GM21576 (cell line): ENCODE measurements around the gene LYAR.

ENCODE experiments used
- ATAC-seq: cut with Tn5 transposase; IDR thresholded peaks from one replicate; pipeline ENCODE4 v1.9.1; 2021; ENCODE audit warnings: mild to moderate bottlenecking, moderate library complexity; ENCODE audit not compliant: unreplicated experiment

LYAR gene

DNA sequence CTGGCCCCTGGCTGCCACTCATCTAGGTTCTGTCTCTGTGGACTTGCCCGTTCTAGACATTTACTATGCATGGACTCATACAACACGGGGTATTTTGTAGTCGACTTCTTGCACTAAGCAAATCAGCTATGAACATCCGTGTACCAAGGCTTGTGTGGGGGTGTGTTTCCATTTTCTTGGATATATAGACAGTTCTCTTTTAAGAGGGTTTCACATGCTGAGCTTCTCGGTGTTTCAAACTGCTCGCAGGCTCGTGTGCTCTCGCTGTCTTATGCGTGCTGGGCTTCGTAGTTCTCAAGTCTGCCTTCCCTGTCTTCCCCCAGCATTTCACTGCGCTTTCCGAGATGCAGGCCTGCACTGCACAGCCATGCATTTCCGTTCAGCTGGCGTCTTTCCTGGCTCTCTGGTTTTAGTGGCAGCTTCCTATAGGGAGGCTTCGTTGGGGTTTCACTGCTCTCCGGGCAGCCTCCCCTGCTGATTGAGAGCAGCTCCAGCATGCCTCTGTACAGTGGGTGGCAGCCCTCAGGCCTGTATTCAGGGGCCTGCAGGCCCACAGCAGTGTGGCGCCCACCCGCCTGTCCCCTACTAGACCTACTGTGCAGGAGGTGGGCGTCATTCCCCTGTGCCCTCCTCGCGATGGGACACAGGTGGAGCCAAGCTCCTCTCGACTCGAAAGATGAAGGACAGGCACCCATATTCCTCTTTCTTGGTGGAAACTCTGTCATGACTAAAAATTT is 27.7 kb upstream of the LYAR start:
- ATAC-seq = no peak

DNA sequence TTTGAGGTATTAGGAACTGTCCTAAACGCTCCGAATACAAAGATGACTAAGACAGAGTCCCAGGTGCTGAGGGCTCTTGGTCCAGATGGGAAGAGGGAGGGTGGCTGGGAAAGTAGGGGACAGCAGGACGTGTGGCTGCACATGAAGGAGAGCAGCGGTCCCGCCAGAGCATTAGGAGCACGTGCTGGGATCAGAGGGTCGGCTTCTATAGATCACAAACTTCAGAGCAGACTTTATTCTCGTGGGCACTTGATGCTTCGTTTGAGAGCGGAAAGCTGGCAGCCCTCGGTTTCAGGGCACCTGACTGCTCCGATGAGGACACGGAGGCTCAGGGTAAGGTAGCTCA is 26.2 kb upstream of the LYAR start:
- no peak for ATAC-seq

DNA sequence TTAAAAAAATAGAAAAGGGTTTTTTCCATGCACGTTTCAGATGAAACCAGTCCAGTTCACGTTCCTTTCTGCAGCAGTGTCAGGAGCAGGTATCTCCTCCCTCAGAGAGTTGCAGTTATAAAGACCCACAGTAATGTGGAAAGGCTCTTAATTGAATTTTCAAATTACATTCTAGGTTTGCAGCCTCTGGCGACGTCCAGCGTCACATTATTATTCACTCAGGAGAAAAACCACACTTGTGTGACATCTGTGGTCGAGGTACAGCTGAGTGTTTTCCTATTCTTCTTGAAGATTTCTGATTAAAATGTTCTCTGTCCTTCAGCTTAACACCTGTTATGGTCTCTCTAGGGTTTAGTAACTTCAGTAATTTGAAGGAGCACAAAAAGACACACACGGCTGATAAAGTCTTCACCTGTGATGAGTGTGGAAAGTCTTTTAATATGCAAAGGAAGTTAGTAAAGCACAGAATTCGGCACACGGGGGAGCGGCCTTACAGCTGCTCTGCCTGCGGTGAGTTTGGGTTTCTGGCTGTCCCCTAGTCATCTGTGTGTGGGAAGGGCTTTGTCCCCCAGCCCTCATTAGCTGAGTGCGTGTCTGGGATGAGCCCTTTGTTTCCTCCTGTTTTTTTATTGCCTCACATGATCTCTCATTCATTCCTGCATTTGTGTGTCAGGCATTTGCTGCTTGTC is 25.7 kb upstream of the LYAR start:
- no peak for ATAC-seq

DNA sequence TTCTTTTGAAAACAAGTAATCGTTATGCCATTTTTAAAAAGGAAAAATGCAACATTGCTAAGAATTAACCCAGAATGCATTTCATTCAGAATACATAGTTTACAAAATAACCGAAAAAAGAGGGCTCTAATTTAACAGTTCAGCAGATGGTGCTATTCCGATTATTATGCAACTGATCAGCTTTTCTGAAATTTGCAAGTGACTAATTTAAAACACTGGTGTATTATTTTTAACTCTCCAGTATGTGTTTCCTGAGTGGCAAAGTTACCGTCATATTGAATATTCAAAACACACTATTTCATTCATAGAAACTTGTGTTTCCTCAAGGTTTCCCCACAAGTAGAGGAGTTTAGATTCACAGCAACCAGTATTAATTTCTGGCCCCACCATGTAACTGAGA is 21.2 kb upstream of the LYAR start:
- no peak for ATAC-seq

DNA sequence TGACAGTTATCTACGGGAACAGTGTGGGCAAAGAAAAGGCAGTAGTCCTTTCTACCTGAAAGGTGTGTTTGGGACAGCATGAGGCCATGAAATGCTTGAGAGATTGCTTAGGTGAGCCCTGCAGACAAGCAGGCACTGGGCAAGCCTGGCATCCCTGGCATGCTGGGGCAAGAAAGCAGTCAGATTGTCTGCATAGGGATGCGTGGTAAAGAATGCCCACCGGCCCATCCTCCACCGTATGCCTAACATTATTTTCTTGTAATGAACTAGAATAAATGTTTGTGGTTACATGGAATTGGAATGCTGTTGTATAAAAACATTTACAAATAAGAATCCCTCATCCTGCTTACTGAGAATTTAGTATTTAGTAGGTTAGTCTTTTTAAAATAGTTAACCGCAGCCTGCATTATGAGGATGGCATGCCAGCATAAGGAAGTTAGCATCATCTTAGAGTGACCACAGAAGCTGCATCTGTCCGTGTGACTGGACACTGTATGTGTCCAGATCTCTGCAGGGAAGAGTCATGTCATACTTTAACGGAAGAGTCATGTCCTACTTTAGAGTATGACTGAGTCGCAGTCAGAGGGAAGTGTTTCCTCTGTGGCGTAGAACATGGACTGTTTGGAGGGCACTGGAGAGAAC is 19.0 kb upstream of the LYAR start:
- no peak for ATAC-seq

DNA sequence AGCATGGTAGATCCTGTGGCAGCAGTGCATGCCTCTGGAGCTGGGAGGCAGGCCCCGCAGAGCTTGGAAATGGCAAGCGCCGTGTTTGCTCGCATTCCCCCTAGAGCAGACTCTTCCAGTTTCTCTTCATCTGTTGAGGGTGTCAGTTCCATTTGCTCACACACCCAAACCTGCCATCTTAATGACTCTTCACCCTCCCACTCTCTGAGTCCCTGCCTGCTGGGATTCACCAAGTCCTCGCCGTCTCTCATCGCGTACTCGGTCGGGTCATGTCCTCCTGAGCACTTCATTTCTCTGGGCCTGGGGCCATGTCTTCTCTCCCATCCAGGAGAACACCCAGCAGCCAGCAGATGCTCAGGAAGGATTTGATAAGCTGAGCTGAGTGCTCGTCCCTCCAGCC is 17.0 kb upstream of the LYAR start:
- ATAC-seq = no peak

DNA sequence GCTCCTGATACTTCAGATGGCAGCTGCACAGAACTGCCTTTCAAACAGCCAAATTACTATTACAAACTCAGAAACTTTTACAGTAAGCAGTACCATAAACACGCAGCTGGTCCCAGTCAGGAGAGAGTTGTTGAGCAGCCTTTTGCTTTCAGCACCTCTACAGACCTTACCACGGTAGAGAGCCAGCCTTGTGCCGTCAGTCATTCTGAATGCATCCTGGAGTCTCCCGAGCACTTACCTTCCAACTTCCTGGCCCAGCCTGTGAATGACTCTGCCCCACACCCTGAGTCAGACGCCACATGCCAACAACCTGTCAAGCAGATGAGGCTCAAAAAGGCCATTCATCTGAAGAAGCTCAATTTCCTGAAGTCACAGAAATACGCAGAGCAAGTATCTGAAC is 12.5 kb upstream of the LYAR start:
- no peak for ATAC-seq

DNA sequence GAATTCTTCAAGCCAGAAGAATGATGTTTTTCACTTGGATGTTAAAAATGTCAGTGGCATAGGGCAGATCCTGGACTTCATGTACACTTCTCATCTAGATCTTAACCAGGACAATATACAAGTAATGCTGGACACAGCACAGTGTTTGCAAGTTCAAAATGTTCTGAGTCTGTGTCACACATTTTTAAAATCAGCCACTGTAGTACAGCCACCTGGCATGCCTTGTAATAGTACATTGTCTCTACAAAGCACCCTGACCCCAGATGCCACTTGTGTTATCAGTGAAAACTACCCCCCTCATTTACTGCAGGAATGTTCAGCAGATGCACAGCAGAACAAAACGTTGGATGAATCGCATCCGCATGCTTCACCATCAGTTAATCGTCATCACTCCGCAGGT is 12.0 kb upstream of the LYAR start:
- no peak for ATAC-seq

DNA sequence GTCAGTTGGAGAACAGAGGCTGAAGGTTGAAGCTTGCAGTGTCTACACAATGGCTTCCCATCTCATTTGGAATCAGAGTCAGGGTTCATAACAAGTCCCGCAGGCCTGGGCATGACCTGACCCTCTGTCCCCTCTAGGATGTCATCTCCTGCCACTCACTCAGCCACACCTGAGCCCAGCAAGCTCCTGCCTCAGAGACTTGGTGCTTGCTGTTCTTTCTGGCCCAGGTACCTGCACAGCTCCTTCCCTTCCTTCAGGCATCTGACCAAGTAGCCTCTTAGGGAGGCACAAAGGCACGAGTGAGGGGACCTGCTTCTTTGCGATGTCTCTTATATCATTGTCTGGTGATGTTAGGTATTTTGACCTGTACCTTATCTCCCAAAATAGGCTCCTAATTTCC is 9.1 kb upstream of the LYAR start:
- ATAC-seq = no peak

DNA sequence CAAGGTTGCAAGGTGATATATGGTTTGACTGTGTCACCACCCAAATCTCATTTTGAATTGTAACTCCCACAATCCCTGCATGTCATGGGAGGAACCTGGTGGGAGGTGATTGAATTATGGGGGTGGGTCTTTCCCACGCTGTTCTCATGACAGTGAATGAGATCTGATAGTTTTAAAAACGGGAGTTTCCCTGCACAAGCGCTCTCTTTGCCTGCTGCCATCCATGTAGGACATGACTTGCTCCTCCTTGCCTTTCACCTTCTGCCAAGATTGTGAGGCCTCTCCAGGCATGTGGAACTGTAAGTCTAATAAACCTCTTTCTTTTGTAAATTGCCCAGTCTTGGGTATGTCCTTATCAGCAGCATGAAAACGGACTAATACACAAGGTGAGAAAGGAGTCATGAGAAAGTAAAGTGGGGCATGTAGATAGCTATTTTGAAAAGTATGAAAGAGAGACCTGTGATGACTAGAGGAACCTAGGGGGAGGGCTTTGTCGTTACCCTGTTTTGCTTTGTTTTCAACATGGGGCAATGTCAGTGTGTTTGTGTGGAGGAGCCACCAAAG is 6.4 kb upstream of the LYAR start:
- no peak for ATAC-seq

DNA sequence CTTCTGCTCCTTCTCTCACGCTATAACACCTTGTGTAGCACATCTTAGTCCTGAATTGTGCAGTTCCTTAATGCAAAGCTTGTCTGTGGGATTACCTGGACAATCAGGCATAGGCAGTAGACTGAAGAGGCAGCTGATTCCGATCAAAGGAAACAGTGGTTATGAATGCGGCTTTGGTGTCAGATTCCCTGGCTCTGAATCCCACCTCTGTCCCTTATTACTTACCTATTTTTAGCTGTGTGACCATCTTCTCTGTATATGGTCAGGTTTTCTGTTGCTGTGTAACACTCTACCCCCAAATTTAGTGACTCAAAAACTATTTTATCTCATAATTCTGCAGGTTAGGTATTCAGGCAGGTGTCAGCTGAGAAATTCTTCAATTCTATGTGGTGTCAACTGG is 3.3 kb upstream of the LYAR start:
- ATAC-seq = no peak

DNA sequence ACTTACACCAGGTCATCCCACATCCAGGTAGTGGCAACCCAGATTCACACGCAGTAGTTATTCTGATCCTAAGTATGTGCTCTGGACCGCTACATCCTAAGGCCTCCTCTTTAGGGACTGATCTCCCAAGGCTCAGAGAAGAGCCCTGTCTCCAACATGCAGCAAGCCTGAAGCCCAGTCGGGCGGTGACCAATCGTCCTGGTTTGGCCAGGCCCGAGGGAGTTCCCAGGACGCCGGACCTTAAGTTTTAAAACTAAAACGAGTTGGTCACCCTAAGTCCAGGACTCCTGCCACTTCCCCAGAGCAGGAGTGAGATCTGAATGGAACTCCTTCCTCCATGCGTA is 385 bp downstream of the LYAR start:
- ATAC-seq = peak; percentile 7

DNA sequence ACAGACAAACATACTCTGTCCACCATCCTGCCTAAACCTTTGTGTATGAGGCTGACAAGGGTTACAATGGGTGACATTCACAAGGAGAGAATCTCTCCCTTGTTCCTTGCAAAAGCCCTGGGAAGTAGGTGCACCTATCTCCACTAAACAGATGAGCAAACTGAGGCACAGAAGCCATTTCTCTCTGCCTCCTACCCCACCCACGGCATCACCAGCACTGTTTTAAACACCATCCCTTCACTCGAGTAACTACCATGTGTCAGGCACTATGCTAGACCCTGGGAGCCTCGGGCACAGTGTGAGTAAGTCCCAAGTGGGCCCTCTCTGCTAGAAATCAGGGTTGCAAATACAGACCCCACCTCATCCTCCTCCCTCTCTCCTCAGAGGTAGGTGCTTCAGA is 899 bp downstream of the LYAR start:
- no peak for ATAC-seq

DNA sequence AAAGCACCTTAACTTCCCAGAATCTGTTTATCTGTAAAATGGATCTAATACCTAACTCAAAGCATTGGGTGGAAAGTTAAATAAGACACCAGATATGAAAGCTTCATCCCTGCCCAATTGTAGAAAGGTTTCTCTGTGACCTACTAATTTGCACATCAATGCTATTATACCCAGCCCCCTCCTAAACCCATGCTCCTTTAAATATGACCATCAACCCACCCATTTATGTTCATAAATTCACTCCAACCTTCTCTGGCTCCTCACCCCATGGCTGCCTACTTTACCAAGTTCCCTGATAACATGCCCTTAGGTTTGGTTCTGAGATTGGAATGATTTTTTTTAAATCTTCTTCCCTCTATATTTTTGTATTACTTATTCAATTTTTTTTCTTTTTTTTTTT is 1.9 kb downstream of the LYAR start:
- no peak for ATAC-seq

DNA sequence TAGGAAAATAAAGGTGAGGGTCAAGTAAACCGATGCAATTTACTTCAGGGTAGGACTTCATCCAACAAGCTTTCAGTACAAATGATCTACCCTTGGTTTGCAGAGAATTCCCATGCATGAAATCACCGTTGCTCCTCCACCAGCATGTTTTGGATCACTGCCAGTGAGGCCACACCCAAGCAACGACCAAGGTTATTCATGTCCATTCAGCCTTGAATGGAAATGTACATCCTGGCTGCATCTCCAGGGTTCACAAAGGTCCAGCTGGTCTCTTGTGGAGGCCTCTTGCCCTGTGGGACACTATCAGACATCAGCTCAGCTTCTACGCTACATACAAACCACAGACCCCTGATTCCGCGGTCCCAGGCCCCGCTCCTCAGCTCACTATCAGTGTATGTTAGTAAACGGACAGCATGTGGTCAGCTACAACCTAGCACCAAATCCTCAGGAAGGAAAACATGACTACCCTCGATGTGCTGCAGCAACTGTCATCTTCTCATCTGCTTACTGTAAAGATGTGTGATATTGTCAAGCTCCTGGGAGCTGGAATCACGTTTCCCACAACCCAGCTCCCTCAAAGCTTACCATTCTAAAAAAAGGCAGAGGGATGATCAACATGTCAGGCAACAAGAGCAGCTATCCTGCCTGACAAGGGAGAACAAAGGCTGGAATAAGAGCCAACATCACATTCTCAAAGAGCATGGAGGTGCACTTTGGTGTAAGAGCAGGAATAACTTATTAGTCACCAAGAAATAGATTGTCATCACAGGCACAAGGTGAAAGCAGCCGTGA is 4.9 kb downstream of the LYAR start:
- no peak for ATAC-seq

DNA sequence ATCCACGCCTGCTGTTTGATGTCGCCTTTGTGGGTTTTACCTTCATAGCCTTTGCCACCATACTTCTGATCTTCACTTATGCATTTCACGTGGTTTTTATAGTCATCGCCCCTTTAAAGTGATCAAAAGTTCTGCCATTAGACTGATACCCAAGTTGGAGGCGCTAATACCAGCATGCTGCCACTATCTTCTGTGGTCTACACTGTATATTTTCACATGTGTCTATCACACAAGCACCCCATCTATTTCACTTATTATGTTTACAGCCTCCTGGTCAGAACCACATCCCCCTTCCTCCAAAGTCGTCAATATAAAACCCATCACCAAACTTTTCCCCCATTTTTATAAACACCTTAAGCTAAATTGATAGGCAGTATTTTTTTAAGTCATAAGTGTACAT is 8.2 kb downstream of the LYAR start:
- no peak for ATAC-seq

DNA sequence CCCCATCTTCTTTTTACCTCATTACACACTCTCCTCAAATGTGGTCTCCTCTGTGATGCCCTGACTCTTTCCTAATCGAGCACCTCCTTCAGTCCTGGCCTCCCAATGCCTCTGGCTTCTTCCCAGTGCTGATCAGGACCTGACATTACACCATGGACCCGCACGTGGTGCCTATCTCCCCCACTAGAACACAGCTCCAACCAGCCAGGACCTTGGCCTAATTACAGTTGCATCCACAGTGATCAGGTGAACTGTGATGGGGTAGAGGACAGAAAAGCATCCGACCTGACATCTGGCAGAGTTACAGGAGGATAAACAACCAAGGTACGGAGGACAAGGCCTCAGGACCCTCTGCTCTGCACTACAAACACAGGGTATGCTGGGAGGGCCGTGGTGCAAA is 12.4 kb downstream of the LYAR start:
- ATAC-seq = no peak

DNA sequence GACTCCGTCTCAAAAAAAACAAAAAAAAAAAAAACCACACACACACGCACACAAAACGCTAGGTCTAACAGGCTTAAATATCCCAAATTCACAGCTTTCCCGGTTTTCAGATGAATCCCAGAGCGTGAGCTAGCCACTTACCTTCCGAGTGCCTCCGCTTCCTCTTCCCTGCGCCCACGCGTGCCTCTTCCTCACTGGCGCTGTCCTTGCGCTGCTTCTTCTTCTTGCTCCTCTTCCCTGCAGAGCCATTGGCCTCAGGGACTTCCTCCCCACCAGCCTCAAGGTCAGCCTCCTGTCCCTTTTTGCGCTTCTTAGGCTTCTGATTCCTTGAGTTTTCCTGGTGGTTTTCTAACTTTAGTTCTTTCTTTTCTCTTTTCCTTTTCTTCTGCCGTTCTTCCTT is 15.7 kb downstream of the LYAR start:
- ATAC-seq = no peak

DNA sequence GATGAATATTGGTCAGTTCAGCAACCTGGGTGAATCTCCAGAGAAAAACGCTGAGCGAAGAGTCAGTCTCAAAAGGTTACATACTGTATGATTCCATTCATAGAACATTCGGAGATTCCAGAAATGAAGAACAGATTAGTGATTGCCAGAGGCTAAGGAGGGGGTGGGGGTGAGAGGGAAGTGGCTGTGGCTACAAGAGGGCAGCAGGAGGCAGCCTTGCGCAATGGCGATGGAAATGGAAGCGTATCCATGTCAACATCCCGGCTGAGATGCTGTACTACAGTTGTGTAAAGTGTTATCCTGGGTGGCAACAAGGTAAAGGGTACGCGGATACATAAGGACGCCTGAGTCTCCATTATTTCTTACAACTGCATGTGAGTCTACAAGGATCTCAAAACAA is 18.0 kb downstream of the LYAR start:
- ATAC-seq = no peak

DNA sequence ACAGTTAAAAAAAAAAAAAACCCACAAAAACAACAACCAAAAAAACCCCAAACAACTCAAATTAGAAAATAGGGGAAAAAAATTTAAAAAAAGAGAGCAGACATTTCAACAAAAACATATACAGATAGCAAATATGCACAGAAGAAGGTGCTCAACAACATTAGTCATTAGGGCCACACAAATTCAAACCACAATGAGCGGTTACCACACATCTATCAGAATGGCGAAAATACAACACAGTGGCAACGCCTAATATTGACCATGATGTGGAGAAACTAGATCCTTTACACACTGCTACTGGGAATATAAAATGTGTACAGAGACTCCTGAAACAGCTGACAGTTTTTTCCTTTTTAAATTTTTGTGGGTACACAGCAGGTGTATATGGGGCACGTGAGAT is 19.4 kb downstream of the LYAR start:
- ATAC-seq = no peak

DNA sequence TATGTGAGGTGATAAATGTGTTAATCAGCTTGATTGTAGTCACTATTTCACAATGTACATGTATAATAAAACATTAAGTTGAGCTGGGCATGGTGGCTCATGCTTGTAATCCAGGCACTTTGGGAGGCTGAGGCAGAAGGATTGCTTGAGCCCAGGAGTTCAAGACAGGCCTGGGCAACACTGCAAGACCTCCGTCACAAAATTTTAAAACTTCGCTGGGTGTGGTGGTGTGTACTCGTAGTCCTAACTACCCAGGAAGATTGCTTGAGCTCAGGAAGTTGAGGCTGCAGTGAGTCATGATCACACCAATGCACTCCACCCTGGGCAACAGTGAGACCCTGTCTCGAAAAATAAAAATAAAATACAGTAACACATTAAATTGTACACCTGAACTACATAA is 20.1 kb downstream of the LYAR start:
- ATAC-seq = no peak

DNA sequence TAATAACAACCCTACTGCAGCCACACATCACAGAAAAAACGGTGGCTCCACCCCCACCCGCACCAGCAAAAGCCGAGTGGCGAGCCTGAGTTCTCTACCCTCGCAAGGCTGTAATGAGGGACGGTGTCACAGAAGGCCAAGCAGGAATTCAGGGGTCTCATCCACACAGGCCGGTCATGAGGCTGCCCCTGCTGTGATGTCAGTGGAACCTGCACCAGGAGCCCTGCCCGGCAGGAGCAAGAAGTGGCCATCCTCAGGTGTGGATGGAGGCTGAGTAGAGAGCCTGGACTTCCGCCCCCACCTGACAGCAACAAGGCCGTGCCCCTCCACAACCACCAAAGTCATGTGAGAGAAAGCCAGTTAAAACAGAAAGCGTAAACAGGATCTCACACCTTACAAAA is 20.6 kb downstream of the LYAR start:
- no peak for ATAC-seq
